ENCODE measurements around the gene ANAPC1.
"Not testable (repeated sequence)": the region's sequence is repeated elsewhere in the genome, so short reads cannot be mapped to it uniquely, and the experiment has no call there.

The ANAPC1 gene

DNA sequence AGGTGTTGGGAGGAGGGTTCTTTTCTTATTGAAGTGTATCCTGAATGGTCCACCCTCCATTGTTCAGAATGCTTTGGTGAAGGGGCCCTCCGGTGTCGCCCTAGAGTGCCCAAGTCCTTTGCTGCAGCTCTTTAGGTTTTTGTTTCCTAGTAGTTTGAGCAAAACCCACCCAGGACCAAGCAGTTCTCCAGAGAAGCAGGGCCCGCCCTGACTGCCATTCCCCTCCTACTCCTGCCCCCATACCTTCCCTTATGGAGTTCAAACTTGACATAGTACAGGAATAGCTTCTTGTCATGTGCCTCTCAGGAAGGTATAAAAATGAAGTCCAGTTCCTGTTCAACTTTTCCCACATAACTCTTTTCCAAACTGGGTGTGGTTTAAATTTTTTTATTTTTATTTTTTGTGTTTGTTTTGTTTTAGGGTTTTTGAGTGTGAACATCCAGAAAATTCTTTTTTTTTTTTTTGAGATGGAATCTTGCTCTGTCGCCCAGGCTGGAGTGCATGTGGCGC, 20.0 kb upstream of the ANAPC1 start:
- no peak for DNase-seq (ENCODE audit: low spot score)

DNA sequence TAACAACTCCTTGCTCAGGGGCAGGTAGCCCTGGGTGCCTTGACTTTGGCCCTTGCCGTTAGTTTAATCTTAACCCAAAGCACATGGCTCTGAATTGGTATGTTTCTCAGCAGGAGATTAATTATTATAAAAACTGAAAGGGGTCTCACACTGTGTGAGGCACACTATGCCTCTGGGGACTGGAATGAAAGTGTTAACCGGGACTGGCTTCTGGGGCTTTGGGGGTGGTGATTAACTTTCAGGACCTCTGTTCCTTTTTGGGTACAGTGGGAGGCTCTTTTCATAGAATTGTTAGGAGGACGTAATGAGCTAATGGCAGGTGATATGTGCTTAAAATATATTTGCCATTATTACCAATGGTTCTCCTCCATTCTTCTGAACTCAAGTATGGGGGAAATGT, 19.5 kb upstream of the ANAPC1 start:
- no peak for DNase-seq (ENCODE audit: low spot score)

- no peak for DNase-seq (ENCODE audit: low spot score)
Observed at GRCh38 chr2:111900859-111901258, 16.9 kb upstream of the ANAPC1 start.

DNA sequence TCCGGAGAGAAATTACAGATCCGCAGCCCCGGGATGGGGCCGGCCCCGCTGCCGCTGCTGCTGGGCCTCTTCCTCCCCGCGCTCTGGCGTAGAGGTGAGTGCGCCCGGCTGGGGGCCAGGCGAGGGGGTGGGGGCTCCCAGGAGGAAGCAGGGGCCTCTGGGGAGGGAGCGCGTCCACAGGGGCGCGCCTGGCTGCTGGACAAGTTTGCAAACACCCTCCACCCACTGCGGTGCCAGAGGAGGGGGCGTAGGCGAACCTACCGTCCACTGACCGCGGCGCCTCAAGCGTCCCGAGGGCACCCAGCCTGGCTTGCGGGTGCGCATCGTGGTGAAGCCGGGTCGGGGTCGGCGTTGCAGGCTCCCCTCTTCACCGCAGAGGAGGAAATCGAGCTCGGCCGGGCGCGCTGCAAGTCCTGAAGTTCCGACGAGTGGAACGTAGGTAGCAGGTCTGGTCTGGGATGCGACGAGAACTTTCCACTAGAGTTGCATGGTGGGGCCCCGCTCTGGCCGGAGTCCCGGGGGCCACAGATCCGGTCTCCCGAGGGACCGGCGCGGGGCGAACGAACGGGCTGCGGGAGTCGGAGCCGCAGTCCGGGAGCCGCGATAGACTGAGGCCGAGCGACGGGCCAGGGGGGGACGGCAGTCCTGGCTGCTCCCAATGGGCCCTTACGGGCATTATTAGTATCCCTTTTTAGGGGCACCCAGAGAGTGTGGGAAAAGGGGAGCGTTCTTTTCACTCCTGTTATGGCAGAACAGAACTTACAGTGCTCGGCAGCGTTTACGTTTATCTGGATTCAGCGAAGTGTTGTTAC, 14.9 kb upstream of the ANAPC1 start:
- no peak for DNase-seq (ENCODE audit: low spot score)

- DNase-seq (ENCODE audit: low spot score), result peak; percentile 50
Observed at GRCh38 chr2:111897924-111898702, 14.1 kb upstream of the ANAPC1 start, which contains the start of gene MERTK. Gene MERTK, plus strand, starts transcription at chr2:111898607. Its CDS starts 129 bp downstream, at chr2:111898736.

- DNase-seq (ENCODE audit: low spot score), result no peak
Observed at GRCh38 chr2:111897630-111897923, 13.6 kb upstream of the ANAPC1 start.

- no peak for DNase-seq (ENCODE audit: low spot score)
Observed at GRCh38 chr2:111896576-111896975, 12.6 kb upstream of the ANAPC1 start.

- no peak for DNase-seq (ENCODE audit: low spot score)
Observed at GRCh38 chr2:111896024-111896423, 12.0 kb upstream of the ANAPC1 start.

DNA sequence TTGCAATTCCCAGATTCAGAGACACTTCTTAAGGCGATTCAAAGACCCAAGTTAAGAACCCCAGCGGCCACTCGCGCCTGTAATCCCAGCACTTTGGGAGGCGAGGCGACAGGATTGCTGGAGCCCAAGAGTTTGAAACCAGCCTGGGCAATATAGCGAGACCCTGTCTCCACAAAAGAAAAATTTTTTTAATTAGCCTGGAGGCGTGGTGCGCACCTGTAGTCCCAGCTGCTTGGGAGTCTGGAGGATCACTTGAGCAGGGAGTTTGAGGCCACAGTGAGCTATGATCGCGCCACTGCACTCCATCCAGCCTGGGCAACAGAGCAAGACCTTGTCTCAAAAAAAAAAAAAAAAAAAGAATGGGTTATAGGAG, 585 bp upstream of the ANAPC1 start:
- DNase-seq (ENCODE audit: low spot score), result no peak

DNA sequence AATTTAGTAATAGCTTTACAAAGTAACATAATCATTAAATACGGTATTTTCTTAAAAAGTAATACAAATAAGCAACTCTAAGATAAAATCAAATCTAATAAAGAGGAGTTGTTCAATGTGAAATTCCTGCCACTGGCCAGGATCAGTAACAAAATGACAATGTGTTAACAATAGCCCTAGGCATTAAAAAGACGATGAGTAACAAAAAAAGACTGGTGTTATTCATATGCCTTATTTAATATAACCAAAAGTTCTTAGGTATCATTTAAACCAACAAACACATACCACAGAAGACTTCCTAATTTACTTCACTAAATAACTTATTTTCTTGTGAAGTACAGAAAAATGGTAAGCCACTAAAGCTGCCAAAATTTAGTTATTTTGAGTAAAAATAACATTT, 11.2 kb downstream of the ANAPC1 start:
- DNase-seq (ENCODE audit: low spot score), result not testable (repeated sequence)

DNA sequence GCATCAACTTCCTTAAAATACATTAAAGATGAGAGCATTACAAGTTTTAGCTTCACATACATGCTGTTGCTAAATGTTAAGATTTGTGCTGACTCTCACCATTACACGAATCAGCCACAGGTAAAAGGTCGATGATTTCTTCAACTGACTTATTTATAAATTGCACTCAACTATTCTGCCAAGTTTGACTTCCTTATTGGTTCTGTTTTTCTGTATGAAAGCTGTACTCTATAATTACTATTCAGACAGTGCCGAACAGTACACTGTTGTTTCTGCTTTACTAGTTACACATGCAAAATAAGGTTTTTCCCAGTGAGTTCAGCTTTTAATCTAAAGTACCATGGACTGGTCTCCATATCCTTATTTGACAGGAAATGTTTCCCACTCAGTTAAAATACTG, 18.9 kb downstream of the ANAPC1 start:
- not testable (repeated sequence) for DNase-seq (ENCODE audit: low spot score)

DNA sequence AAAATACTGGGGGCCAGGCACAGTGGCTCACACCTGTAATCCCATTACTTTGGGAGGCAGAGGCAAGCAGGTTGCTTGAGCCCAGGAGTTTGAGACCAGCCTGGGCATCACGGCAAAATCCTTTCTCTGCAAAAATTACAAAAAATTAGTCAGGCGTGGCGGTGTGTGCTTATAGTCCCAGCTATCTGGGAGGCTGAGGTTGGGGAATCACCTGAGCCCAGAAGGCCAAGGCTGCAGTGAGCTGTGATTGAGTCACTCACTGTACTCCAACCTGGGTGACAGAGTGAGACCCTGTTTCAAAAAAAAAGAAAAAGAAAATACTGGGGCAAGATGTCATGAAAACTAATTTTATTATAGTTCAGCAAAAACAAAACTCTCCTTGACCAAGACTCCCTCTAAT, 24.0 kb downstream of the ANAPC1 start:
- DNase-seq (ENCODE audit: low spot score), result not testable (repeated sequence)

GRCh38 chr2:111852544-111852943, 31.4 kb downstream of the ANAPC1 start:
- DNase-seq (ENCODE audit: low spot score), result not testable (repeated sequence)

DNA sequence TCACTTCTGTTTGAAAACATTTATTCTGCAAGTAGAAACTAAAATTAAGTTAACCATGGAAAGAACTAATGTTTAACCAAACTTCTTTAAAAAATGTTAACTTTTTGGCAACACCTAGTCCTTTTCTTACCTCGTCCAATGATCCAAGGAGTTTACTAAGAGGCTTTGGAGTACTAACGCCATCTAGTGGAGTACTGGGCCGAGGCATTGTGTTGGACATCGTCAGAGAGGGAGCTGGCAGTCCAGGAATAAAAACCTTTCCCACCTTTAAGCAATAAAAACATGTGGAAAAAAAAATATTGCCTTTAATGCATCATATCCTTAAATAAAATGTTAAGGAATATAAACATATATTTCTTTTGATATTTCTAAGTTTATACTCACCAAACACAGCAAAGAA, 33.3 kb downstream of the ANAPC1 start:
- not testable (repeated sequence) for DNase-seq (ENCODE audit: low spot score)

- not testable (repeated sequence) for DNase-seq (ENCODE audit: low spot score)
Observed at GRCh38 chr2:111839625-111840282, 44.2 kb downstream of the ANAPC1 start.

DNA sequence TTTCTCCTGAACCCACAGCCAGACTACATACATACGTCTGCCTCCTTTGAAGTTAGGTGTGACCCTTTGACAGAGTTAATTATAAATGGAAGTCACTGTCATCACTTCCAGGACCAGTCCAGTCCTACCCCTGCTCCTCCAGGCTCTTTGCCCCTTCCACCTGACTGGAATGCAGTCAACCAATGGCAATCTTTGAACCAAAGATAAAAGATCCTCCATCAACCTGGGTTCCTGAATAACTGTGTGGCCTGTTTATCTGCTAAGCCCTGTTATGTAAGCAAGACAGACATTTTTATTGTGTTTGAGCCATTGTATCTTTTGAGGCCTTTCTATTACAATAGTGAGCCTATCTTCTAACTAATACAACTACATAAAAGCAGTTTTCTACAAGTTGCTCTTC, 45.0 kb downstream of the ANAPC1 start:
- DNase-seq (ENCODE audit: low spot score), result not testable (repeated sequence)

- not testable (repeated sequence) for DNase-seq (ENCODE audit: low spot score)
Observed at GRCh38 chr2:111834221-111834620, 49.8 kb downstream of the ANAPC1 start.

GRCh38 chr2:111830479-111830878, 53.5 kb downstream of the ANAPC1 start:
- DNase-seq (ENCODE audit: low spot score), result not testable (repeated sequence)

GRCh38 chr2:111828217-111828766, 55.7 kb downstream of the ANAPC1 start:
- not testable (repeated sequence) for DNase-seq (ENCODE audit: low spot score)

- not testable (repeated sequence) for DNase-seq (ENCODE audit: low spot score)
Observed at GRCh38 chr2:111812970-111813622, 70.9 kb downstream of the ANAPC1 start.

DNA sequence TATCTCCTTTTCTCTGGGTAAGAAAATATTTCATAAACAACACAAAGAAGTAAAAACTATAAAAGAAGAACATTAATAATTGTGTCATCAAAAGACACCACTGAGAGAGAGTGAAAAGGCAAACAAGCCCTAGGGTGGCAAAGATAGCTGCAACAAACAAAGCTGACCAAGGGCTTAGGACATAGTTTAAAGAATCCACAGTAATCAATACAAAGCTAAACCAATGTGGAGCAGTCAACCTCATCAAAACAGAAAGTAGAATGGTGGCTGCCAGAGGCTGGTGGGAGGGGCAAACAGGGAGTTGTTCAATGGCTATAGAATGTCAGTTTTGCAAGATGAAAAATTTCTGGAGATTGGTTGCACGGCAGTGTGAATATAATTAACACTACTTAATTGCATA, 93.4 kb downstream of the ANAPC1 start:
- DNase-seq (ENCODE audit: low spot score), result not testable (repeated sequence)

- DNase-seq (ENCODE audit: low spot score), result not testable (repeated sequence)
Observed at GRCh38 chr2:111784081-111784480, 99.9 kb downstream of the ANAPC1 start.

Measured in hepatic stellate cell (primary cell).